Measurements from ENCODE around the gene CLDN5. TPM values are rescaled to one million over a fixed set of nuclear protein-coding genes. Genes with fewer than 3 reads are reported as not detected.

Gene CLDN5
- total and polyA plus RNA-seq, 2 of the 4 experiments (the other 2 are of a cell fraction) = 0.18 to 0.21 TPM

- H3K9me1 ChIP-seq (ENCODE audit: insufficient read depth, low read length) = no peaks in the 10 kb centered on the region
- ChIA-PET POLR2A (ENCODE audit: unreplicated experiment) (no interaction called here), CTCF (no interaction called here)
- ATAC-seq (ENCODE audit: low read depth) (no peak), DNase-seq (no peak)
- 100% methylated on average over 1 of the region's 2 CpGs; no CpG with 5 or more reads in 1 of the 2 experiments for WGBS, 2 experiments (ENCODE audit: extremely low coverage in 2 of 2, insufficient read length in 1 of 2)
- H4K91ac ChIP-seq (ENCODE audit: insufficient read depth, low read depth, low read length) = no peak overlapping the region
- no peak overlapping the region for H3K18ac ChIP-seq (ENCODE audit: low read depth, low read length)
- no peak overlapping the region for H3K4me3 ChIP-seq (ENCODE audit: insufficient read depth, low read depth, low read length)
- H3K9ac ChIP-seq (ENCODE audit: low read depth, low read length) = no peak overlapping the region
- no peaks in the 10 kb centered on the region; the same call in 1 of the 2 replicates for H3K9me3 ChIP-seq (ENCODE audit: control insufficient read depth, insufficient read depth, low read length)
- H3K79me1 ChIP-seq (ENCODE audit: low read depth in 1 of 2, low read length in 2 of 2) = no peaks in the 10 kb centered on the region
- no peak overlapping the region for H3K27ac ChIP-seq (ENCODE audit: insufficient read depth, low read length)
- no peak overlapping the region for H3K4me2 ChIP-seq (ENCODE audit: low read depth, low read length)
- no peaks in the 10 kb centered on the region; the same call in 1 of the 2 replicates for H4K20me1 ChIP-seq (ENCODE audit: insufficient read depth, low read length)
- H3K23ac ChIP-seq (ENCODE audit: low read depth, low read length) = no peak overlapping the region
- H3K14ac ChIP-seq (replicated peaks; ENCODE audit: low read depth, low read length) = no peak overlapping the region
- H2AK9ac ChIP-seq (replicated peaks; ENCODE audit: low read depth, low read length, poor library complexity) = no peak overlapping the region
- no peak for TF ChIP-seq CEBPB (IDR thresholded peaks at IDR 0.05; ENCODE audit: low read depth, low read length)
- TF ChIP-seq RCOR1 (IDR thresholded peaks at IDR 0.05; ENCODE audit: insufficient replicate concordance, low read length) = peak; percentile 62
- no peak overlapping the region for H3K4ac ChIP-seq (ENCODE audit: low read depth, low read length)
- H3K56ac ChIP-seq (ENCODE audit: extremely low read depth, insufficient read depth, low read length) = no peak overlapping the region
- no peaks in the 10 kb centered on the region; the same call in 1 of the 2 replicates for H3K36me3 ChIP-seq (ENCODE audit: control insufficient read depth, insufficient read depth, low read length)
- BruUV-seq (replicated peaks) = no TSS peak
- H3K27me3 ChIP-seq (ENCODE audit: control insufficient read depth, insufficient read depth, low read length) = no peaks in the 10 kb centered on the region
- H4K5ac ChIP-seq (ENCODE audit: low read depth, low read length) = no peak overlapping the region
- no peaks in the 10 kb centered on the region for H3K4me1 ChIP-seq (ENCODE audit: control insufficient read depth, insufficient read depth, low read length)
- H2BK5ac ChIP-seq (ENCODE audit: low read depth, low read length, poor library complexity, severe bottlenecking) = no peak overlapping the region
- in situ Hi-C loops (cut with MboI; ENCODE audit: low sequenced_read_pairs) (no loop called here), intact Hi-C loops (cut with micrococcal nuclease) (no loop called here), dilution Hi-C loops (cut with HindIII; ENCODE audit: low sequenced_read_pairs, unreplicated experiment) (no loop called here)
- no peak overlapping the region for H2AK5ac ChIP-seq (ENCODE audit: low read depth, low read length)
- H4K8ac ChIP-seq (ENCODE audit: low read depth in 2 of 2, low read length in 2 of 2) = no peak overlapping the region
- no peak overlapping the region for H2AFZ ChIP-seq (replicated peaks; ENCODE audit: low read length, poor library complexity)
- H2BK120ac ChIP-seq (ENCODE audit: low read depth, low read length) = no peak overlapping the region
- no peak overlapping the region for H2BK15ac ChIP-seq (ENCODE audit: low read depth, low read length)
- no peak overlapping the region for H2BK20ac ChIP-seq (ENCODE audit: low read depth, low read length)
Observed at GRCh38 chr22:19513823-19514222, 10.4 kb downstream of the CLDN5 start.
